Amniotic epithelial cell (primary cell): ENCODE results near the gene B4GAT1.
A peak's percentile ranks its signal among the peaks of the same experiment; 100 is the strongest.
"Not testable (repeated sequence)": the region's sequence is repeated elsewhere in the genome, so short reads cannot be mapped to it uniquely, and the experiment has no call there.

ENCODE experiments used
- DNase-seq: peaks from one replicate; pipeline ENCODE4 v3.0.0-alpha.2; 2010; ENCODE audit warnings: low read depth

The B4GAT1 gene

DNA sequence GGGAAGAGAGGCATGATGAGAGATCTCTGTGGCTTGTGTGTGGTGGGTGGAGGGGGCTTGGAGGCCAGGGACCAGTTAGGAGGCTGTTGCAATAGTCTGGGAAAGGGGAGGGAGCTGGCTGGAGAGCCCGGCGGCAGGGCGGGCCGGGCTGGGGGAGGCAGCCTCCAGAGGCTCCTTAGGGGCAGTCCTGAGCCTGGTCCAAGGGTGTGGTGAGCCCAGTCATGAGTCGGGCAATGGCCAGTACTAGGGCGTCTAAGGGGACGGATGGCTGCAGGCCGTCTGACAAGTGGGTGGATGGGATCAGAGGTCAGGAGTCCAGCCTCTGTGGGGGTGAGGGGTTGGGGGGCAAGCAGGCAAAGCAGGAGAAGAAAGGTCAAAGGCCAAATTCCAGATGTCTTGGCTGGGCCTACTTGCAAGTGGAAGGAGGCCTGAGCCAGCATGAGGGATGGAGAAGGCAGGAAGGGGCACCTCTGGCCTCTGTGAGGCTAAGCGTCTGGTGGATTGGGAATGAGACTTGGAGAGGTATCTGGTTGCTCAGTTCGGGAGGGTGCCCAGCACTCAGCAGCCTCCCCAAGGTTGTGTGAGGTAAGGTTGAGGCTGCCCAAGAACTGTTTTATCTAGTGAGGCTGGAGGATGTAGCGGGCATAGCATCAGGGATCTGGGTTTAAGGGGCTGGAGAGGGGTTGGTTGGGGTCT, 24.5 kb downstream of the B4GAT1 start:
- DNase-seq, result peak; percentile 37

DNA sequence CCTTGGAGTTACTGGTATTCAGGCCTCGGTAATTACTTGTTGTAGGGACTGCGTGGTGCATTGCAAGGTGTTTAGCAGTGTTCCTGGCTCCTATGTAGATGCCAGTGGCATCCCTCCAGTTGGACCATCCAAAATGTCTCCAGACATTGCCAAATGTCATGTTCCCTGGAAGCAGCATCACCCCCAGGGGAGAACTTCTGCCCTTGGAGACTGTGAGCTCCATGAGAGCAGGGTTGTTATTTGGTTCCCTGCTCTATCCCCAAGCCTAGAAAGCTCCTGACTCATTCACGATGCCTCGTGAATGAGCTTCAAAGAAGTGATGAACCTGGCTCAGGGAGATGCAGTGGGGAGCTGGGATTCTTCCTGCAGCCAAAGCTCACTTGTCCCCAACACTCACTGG, 25.8 kb downstream of the B4GAT1 start:
- no peak for DNase-seq

DNA sequence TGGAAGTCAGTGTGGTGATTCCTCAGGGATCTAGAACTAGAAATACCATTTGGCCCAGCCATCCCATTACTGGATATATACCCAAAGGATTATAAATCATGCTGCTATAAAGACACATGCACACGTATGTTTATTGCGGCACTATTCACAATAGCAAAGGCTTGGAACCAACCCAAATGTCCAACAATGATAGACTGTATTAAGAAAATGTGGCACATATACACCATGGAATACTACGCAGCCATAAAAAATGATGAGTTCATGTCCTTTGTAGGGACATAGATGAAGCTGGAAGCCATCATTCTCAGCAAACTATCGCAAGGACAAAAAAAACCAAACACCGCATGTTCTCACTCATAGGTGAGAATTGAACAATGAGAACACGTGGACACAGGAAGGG, 26.7 kb downstream of the B4GAT1 start:
- not testable (repeated sequence) for DNase-seq

DNA sequence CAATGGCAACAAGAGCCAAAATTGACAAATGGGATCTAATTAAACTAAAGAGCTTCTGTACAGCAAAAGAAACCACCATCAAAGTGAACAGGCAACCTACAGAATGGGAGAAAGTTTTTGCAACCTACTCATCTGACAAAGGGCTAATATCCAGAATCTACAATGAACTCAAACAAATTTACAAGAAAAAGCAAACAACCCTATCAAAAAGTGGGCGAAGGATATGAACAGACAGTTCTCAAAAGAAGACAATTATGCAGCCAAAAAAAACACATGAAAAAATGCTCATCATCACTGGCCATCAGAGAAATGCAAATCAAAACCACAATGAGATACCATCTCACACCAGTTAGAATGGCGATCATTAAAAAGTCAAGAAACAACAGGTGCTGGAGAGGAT, 27.1 kb downstream of the B4GAT1 start:
- DNase-seq, result not testable (repeated sequence)

DNA sequence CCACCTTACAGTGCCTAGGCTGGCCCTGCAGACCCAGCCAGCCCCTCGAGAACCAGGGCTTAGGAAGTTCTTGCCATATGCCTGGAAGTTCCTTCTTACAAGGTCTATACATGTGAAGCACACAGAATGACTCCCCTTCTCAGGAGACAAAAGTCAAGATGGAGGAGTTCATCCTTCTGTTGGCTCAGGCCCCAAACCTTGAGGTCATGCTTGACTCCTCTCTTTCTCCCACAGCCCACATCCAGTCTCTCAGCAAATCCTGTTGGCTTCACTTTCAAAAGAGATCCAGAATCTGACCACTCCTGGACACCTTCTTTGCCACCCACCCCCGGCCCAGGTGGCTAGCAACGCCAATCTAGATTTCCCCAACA, 28.8 kb downstream of the B4GAT1 start:
- DNase-seq, result peak; percentile 82

DNA sequence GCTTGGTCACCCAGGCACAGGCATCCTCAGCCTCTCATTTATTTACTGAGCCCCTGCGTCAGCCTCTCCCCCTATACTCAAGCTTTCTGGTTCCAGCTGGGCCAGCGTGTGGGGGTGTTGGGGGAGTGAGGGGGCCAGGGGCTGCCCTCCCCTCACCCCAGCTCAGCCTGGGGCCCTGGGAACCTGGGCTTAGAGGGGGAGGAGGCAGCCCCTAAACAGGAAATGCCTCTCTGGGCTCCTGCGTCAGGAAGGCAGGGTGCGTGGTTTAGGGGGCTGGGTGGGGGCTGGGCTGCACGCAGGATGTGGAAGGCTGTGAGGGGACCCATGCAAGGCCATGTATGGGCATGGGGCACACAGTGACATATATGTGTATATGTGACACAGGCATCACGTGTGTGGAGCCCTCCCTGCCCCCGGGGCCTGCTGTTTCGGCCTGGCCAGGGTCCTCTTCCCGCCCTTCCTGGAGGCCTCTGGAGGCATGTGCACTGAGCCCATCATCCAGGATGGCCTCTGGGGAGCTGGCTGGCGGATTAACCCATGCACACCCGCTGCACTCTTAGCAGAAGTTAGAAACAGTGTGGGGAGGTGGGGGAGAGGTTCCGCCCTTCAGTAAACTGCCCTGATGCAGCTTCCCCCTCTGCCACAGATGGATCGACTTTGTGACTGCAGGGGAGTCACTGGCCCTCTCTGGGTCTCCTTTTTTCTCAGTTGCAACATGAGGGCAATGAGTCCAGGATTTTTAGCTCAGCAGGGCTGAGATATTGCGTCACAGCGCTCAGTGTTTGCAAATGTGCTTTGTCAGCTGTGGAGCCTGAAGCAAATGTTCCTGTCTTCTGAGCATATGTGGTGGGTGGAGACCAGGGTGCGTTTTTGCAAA, 29.5 kb downstream of the B4GAT1 start:
- peak; percentile 93 for DNase-seq

DNA sequence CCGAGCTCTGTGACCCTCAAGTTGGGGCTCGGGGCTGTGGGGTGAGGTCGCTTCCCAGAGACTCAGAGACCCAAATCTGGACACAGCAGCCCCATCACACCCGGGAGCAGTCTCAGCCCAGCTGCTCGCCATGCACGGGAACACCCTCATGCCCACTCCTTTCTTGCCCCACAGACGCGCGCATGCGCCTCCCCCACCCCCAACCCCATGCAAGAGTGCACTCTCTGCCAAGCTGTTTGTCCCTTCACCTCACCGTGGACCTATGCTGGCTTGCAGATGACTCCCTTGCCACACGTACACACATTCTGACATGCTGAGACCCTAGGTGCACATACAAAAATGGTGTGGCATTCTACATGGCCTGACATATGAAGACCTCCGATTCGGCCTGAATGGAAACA, 30.1 kb downstream of the B4GAT1 start:
- peak; percentile 55 for DNase-seq

DNA sequence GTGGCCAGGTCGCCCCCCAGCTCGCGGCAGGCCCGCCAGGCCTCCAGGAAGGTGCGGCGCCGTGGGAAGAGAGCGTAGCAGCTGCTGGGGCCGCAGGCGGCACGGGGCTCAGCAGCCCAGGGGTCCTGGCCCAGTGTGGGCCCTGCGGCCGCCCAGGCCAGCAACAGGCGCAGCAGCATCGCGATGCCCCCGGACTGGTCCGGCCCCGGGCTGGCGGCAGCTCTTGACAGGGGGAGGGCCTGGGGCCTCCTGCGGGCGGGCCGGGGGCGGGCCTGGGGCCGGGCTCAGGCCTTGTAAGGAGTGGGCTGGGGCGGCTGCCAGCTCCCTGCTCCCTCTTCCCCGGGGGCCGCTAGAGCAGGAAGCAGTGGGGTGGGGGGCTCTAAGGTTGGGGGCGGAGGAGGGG, 30.6 kb downstream of the B4GAT1 start, which contains the start of gene CD248:
TSS of gene CD248 (minus strand) at position 196 of the 403 bp plus-strand sequence. CDS start at position 179, 17 bp downstream.
- DNase-seq, result peak; percentile 63

DNA sequence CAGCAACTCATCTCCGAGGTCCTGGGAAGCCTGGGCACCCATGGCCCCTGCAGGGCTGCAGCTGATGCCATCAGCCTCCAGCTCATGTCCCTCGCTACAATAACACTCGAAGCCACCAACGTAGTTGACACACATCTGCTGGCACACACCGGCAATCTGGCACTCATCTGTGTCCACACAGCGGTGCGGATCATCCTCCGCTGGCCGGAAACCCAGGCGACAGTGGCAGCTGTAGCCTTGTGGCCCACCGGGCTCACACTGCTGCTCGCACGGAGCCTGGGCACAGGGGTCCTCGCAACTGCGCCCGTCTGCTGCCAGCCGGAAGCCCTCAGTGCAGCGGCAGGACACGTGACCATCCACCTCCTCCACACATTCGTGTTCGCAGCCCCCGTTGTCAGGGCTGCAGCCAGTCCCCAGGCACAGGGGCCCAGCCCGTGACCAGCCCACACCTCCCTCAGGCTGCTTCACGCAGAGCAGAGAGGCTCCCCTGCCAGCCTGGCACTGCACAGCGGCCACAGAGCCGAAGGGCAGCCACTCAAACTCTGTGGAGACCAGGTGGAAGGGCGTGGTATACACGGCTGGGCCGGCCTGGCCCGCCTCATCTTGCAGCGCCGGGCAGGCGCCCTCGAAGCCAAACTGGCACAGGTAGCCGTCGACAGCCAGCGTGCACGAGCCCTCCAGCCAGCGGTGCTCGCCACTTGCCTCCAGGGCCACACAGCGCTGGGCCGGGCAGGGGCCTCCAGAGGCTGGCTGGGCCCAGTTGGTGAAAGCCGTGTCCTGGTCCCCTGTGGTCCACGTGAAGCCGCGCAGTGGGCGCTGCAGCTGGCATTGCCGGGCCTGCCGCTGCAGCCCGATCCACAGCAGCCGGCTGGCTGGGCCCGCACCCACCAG, 31.3 kb downstream of the B4GAT1 start:
- DNase-seq, result no peak

DNA sequence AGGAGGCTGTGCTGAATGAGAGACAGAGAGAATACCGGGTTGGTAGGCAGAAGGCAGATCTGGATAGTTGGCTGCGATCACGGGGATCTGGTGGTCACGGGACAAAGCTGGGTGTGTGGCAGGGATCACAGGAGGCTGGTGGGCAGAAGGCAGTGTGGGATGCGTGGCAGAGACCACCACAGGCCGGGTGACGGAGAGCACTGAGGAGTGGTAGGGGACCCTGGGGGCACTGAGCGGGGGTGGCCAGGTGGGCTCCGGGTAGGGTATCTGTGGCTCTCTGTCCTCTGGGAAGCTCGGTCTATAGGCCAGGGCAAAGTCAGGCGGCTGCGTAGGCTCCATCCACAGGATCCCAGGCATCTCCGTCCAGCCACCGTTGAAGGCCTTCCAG, 31.9 kb downstream of the B4GAT1 start:
- no peak for DNase-seq

DNA sequence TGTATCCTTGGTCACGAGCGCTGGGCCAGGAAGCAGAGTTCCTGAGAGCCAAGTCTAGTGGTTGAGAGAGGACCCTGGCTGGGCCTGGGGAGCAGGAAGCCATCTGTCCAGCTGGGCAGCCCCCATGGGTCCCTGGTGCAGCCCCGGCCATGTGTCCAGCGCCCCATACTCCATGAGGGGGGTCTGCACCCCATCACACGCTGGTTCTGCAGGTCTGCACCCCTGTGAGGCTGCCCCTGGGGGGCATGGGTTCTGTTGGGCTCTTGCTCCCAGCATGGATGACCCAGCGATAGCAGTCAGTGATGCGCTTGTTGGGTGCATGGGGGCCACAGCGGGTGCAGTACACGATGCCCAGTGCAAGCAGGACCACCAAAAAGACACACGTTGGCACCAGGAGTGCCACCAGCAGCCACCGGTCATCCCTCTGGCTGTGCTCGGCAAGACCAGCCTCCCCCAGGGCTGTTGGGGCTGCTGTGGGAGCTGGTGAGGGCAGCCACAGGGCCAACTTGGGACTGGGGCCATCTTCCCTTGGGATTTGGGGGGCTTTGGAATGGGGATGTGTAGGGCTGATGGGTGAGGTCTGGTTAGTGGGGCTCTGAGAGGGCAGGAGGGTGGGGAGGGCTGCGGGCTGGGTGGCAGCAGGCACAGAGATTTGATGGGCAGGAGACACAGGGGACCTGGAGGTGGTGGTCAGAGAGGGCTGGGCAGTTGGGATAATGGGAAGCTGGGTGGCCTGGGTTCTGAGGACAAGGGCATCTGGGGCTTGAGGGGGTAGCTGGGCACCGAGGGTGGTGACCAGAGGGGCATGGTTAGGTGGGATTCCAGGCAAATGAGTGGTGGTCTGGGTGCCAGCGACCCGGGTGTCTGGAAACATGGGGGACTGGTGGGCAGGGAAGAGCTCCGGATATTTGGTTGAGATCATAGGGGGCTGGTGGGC, 32.6 kb downstream of the B4GAT1 start:
- no peak for DNase-seq

DNA sequence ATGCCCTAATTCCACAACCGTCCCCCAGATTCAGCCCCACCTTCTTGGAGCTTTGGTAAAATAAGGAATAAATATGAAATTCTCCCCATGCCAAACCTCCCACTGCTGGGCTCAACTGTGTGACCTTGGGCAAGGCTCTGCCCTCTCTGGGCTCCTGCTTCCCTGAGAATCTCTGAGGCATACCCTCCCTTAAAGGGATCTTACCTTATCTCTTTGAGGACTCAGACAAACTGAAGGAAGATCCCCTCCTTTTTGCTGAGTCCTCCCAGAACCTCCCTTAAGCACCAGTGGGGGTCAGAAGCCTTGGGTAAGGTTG, 33.3 kb downstream of the B4GAT1 start:
- no peak for DNase-seq

DNA sequence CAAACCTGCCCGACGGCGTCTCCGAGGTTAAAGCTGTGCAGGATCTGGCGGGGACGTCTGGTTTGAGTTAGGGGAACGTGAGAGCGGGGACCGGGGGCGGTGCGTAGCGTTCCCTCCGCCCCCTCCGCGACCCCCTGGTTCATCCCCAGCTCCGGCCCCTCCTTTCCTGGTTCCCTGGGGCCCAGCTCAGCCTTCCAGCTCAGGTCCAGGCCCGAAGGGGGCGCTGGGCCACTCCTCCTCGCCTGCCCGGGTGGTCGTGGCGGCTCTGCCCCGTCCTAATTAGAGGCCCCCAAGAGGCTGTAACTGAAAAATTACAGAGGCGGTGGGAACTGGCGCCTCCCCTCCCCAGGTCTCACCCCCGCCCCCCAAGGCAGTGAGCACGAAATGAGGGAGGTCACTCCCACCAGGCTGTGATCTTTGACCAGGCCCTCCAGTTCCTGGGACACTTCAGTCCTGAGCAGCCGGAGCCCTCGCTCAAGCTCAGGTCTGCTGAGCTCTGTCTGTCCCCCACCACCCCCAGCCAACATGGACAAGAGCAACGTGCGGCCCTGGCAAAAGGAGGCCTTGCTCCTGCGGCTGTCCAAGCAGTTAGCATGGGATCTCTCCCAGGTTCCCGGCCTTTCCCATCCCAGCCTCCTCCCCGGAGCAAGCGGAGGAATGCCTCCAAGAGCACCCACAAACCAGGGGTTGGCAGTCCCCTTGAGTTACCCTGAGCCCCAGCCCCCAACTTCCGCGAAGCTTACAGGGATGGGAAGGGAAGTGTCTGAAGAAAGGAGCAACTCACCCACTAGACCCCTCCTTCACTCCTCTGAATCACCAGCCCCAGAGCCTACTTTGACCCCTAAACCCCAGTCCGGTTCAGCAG, 33.9 kb downstream of the B4GAT1 start:
- DNase-seq, result peak; percentile 44

DNA sequence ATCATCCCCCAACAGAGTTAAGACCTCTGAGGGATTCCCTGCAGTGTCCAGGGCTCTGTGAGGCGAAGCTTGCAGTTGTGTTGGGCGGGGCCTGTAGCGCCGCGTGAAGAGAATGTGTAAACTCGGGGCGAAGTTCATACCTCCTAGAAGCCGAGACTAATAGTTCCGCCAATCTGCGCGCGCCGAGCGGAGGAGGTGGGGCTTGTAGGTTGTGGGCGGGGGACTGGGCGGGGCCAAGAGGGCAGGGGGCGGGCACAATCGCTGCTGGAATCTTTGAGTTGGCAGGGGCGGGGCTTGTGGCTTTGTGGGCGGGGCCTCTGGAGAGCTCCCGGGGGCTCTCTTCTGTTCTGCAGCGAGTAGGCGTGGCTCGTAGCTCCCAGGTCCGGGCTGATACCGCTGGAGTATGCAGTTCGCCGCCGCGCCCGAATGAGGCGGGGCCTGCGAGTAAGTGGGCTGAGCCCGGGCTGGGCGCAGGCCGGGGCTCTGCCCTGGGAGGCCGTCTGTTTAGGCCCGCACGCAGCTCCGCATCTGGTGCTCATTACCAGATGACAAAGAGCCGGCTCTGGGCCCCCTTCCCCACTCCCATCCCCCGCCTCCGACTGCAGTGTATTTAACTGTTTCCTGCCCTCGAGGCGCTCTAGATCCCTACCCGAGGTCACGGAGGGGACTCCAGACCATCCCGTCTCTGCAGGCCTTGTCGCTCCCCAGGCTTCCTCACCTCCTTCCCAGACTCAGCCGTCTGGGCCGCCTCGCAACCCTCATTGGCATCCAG, 34.7 kb downstream of the B4GAT1 start:
- DNase-seq, result peak; percentile 98

DNA sequence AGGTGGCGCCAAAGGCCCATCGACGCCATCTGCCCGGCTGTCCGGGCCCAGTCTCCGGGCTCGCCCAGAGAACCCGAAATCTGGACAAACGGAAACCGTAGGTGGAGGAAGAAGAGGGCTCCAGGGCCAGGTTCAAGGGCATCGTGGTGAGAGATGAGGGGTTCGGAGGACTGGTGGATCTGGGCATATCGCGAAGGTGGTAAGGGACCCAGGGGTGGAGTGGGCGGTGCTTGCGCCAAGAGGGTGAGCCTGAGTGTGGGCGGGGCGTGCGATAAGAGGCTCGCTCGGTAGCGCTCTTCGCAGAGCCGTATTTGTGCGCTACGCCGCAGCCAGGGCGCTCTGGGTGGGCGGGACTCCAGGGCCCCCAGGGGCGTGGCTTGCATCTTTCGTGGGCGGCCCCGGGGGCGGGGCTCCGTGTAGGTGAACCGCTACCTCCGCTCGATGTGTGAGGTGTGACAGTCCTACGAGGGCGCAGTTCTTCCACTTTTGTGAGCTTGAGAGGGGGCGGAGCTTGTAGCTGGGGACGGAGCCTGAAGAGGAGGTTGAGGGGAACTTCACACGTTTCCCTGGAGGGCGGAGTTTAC, 35.4 kb downstream of the B4GAT1 start:
- peak; percentile 87 for DNase-seq

DNA sequence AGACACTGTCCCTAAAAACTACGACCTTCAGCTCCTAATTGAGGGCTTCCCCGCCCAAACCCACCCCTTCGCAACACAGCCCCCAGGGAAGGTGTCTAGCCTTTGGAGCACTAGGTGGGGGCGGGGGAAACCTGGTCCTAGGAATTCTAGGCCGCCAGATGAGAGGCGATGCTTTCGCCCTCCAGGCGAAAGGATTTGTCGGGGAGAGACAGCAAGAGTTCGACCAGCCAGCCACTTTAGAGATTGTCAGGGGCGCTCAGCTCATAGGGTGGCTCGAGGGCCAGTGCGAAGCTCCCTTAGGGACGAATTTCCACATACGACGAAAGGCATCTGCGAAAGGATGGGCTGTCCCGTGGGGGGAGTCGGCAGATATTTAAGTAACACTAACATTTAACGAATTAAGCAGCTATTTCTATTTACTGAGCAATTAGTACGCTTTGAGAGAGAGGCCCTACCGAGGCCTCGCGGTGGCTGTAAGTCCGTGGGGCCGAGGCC, 35.9 kb downstream of the B4GAT1 start:
- DNase-seq, result no peak

DNA sequence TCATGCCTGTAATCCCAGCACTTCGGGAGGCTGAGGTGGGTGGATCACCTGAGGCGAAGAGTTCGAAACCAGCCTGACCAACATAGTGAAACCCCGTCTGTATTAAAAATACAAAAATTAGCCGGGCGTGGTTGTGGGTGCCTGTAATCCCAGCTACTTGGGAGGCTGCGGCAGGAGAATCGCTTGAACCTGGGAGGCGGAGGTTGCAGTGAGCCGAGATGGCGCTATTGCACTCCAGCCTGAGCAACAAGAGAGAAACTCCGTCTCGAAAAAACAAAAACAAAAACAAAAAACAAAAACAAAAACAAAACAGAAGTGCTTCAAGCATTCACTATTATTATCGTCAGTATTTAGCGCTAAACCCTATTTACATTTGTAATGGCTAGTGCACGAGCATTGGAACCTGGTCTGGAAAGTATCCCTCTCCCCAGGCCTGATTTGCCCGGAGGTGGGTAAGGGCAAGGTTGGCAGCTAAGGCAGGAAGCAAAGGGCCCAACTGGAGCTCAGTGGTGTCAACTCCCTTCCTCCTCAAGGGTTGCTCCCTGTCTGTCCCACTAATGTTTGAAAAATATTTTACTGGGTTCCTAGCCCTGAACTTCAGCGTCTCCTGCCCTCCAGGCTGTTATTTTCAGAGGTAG, 36.5 kb downstream of the B4GAT1 start:
- DNase-seq, result not testable (repeated sequence)

DNA sequence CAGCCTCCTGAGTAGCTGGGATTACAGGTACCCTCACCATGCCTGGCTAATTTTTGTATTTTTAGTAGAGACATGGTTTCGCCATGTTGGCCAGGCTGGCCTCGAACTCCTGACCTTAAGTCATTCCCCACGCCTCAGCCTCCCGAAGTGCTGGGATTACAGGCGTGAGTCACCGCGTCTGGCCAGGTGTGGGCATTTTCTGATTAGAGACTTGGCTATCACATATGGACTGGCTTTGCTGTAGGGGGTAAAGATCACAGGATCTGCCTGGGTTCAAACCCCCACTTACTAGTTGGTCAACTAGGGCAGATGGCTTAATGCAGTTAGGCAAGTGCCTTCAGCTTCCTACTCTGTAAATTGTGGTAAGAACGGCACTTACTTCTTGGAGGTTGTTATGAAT, 37.1 kb downstream of the B4GAT1 start:
- no peak for DNase-seq

DNA sequence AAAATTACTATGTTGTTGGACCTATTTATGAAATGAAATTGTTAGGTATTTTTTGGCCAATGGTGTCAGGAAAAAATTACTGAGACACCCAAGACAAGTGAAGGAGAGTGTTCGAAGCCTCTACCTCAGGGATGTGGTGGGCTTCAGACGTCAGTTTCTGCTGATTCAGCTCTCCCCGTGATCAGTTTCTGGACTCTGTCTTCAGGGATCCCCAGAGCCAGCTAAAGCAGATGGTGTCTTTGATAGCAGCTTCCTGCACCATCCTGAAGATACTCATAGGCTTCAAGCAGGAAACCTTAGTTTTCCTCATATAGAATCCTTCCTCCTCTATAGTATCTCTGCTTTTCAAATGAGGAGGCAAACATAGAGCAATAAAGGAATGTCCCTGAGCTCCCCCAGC, 38.0 kb downstream of the B4GAT1 start:
- DNase-seq, result no peak
